Ovary (tissue), 3 donors: ENCODE results near the gene POR.

Source experiments
- POLR2A ChIP-seq: fragments of 450-650 bp; IDR thresholded peaks from one replicate; pipeline ENCODE4 v1.6.1; 2017; ENCODE audit warnings: antibody characterized with exemption, mild to moderate bottlenecking, moderate library complexity
- TF ChIP-seq, protein P1 (sequence below), 3 donors: fragments of 450-650 bp in 2 of 3; fragments of 200-600 bp in 1 of 3; IDR thresholded peaks; one replicate each; pipeline versions ENCODE4 v1.5.1 to v1.8.0; 2016 to 2022; ENCODE audit warnings: antibody characterized with exemption in 3 of 3, mild to moderate bottlenecking in 1 of 3
- donor health status: DM: no; HTN: no; CAD: no.

DNA sequence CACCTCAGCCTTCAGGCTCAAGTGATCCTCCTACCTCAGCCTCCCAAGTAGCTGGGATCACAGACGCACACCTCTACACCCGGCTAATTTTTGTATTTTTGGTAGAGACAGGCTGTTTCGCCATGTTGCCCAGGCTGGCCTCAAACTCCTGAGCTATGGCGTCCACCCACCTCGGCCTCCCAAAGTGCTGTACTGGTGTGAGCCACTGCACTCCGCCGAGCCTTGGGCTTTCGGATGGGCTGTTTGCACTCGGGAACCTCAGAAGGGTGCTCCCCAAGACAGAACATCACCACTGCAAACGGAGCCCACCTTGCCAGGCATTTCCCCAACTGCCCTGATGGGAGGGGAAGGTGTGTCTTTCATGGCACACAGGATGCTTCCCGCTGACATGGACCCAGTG is 52.1 kb downstream of the POR start:
- TF ChIP-seq, protein P1, sequence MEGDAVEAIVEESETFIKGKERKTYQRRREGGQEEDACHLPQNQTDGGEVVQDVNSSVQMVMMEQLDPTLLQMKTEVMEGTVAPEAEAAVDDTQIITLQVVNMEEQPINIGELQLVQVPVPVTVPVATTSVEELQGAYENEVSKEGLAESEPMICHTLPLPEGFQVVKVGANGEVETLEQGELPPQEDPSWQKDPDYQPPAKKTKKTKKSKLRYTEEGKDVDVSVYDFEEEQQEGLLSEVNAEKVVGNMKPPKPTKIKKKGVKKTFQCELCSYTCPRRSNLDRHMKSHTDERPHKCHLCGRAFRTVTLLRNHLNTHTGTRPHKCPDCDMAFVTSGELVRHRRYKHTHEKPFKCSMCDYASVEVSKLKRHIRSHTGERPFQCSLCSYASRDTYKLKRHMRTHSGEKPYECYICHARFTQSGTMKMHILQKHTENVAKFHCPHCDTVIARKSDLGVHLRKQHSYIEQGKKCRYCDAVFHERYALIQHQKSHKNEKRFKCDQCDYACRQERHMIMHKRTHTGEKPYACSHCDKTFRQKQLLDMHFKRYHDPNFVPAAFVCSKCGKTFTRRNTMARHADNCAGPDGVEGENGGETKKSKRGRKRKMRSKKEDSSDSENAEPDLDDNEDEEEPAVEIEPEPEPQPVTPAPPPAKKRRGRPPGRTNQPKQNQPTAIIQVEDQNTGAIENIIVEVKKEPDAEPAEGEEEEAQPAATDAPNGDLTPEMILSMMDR (IDR thresholded peaks at IDR 0.05), result no peak
- no peak for TF ChIP-seq POLR2A
